Sigmoid colon (tissue), 4 donors: Measurements from ENCODE around the gene ANKRD60.

Experiments
- POLR2AphosphoS5 ChIP-seq, 4 donors: sonication (generic); formaldehyde crosslinking; IDR thresholded peaks; one replicate each; pipeline ENCODE4 v1.6.1; 2017; ENCODE audit warnings: antibody characterized with exemption in 4 of 4
- TF ChIP-seq, protein P1 (sequence below), 4 experiments: fragments of 450-650 bp in 3 of 4; fragments of 200-600 bp in 1 of 4; IDR thresholded peaks; one replicate each; pipeline ENCODE4 v1.5.1; 2016 to 2019; ENCODE audit warnings: antibody characterized with exemption in 4 of 4, mild to moderate bottlenecking in 3 of 4, moderate library complexity in 2 of 4

DNA sequence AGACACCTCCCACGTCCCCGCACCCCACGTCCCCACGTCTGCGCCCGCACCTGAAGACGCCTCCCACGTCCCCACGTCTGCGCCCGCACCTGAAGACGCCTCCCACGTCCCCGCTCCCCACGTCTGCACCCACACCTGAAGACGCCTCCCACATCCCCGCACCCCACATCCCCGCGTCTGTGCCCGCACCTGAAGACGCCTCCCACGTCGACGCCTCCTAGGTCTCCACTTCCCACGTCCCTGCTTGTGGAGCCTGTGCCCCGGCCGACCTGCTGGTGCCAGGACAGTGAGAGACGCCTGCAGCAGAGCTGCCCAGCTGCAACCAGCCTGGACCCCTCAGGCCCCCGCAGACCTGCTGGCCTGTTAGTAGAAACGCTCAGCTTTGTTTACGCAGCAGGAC is 22.6 kb downstream of the ANKRD60 start:
- no peak for TF ChIP-seq POLR2AphosphoS5 (IDR thresholded peaks at IDR 0.05)
- TF ChIP-seq, protein P1, sequence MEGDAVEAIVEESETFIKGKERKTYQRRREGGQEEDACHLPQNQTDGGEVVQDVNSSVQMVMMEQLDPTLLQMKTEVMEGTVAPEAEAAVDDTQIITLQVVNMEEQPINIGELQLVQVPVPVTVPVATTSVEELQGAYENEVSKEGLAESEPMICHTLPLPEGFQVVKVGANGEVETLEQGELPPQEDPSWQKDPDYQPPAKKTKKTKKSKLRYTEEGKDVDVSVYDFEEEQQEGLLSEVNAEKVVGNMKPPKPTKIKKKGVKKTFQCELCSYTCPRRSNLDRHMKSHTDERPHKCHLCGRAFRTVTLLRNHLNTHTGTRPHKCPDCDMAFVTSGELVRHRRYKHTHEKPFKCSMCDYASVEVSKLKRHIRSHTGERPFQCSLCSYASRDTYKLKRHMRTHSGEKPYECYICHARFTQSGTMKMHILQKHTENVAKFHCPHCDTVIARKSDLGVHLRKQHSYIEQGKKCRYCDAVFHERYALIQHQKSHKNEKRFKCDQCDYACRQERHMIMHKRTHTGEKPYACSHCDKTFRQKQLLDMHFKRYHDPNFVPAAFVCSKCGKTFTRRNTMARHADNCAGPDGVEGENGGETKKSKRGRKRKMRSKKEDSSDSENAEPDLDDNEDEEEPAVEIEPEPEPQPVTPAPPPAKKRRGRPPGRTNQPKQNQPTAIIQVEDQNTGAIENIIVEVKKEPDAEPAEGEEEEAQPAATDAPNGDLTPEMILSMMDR (IDR thresholded peaks at IDR 0.05), result no peak
